Neuronal stem cell (in vitro differentiated cells): ENCODE results near the gene FAM20C.
A peak's percentile ranks its signal among the peaks of the same experiment; 100 is the strongest.

Source experiments
- DNase-seq: peaks from one replicate; pipeline ENCODE4 v3.0.0-alpha.2; 2013; ENCODE audit warnings: low spot score
- H2AFZ ChIP-seq: one replicate; pipeline ENCODE4 v1.6.1; 2013; ENCODE audit warnings: mild to moderate bottlenecking, low read length, inconsistent platforms
- H2AK5ac ChIP-seq: 2 replicates; pipeline ENCODE4 v1.6.1; 2013; ENCODE audit warnings: low read depth, mild to moderate bottlenecking, inconsistent platforms, low read length, moderate library complexity, mixed read lengths
- H2BK120ac ChIP-seq: 2 replicates; pipeline ENCODE4 v1.6.1; 2013; ENCODE audit warnings: low read depth, mild to moderate bottlenecking, inconsistent platforms, low read length, moderate library complexity, mixed read lengths
- H2BK12ac ChIP-seq: one replicate; pipeline ENCODE4 v1.6.1; 2013; ENCODE audit warnings: low read length, inconsistent platforms
- H2BK15ac ChIP-seq: 2 replicates; pipeline ENCODE4 v1.6.1; 2013; ENCODE audit warnings: mild to moderate bottlenecking, low read length, inconsistent platforms, mixed read lengths
- H2BK5ac ChIP-seq: one replicate; pipeline ENCODE4 v1.6.1; 2013; ENCODE audit warnings: inconsistent platforms, mild to moderate bottlenecking, low read length, moderate library complexity
- H3K14ac ChIP-seq: one replicate; pipeline ENCODE4 v1.6.1; 2013; ENCODE audit warnings: low read length, inconsistent platforms
- H3K18ac ChIP-seq: 2 replicates; pipeline ENCODE4 v1.6.1; 2013; ENCODE audit warnings: low read length, inconsistent platforms
- H3K23ac ChIP-seq: 2 replicates; pipeline ENCODE4 v1.6.1; 2013; ENCODE audit warnings: low read depth, mild to moderate bottlenecking, mixed read lengths, low read length, inconsistent platforms; ENCODE audit not compliant: poor library complexity
- H3K27ac ChIP-seq: replicated peaks from 3 replicates; pipeline ENCODE4 v1.5.1; 2013; ENCODE audit warnings: low read length, inconsistent platforms
- H3K27me3 ChIP-seq, 3 experiments: 2 replicates each; pipeline ENCODE4 v1.6.1; 2013; ENCODE audit warnings: low read length in 3 of 3, mild to moderate bottlenecking in 2 of 3, inconsistent platforms in 1 of 3, low read depth in 1 of 3, mixed read lengths in 1 of 3, moderate library complexity in 1 of 3; ENCODE audit not compliant: control insufficient read depth in 3 of 3, insufficient read depth in 3 of 3
- H3K36me3 ChIP-seq, 2 donors: replicated peaks in 1 of 2; 2 replicates each; pipeline ENCODE4 v1.6.1; 2013; ENCODE audit warnings: low read length in 2 of 2; ENCODE audit not compliant: control insufficient read depth in 2 of 2, insufficient read depth in 2 of 2
- H3K4ac ChIP-seq: 2 replicates; pipeline ENCODE4 v1.6.1; 2013; ENCODE audit warnings: inconsistent platforms, mild to moderate bottlenecking, low read length, moderate library complexity
- H3K4me1 ChIP-seq, 2 donors: 1 replicate in 1 of 2; 2 replicates in 1 of 2; pipeline ENCODE4 v1.6.1; 2013; ENCODE audit warnings: low read length in 2 of 2, low read depth in 1 of 2; ENCODE audit not compliant: control insufficient read depth in 2 of 2, insufficient read depth in 1 of 2
- H3K4me2 ChIP-seq: one replicate; pipeline ENCODE4 v1.6.1; 2013; ENCODE audit warnings: mild to moderate bottlenecking, low read length, inconsistent platforms; ENCODE audit not compliant: insufficient read depth, poor library complexity, severe bottlenecking
- H3K4me3 ChIP-seq, 2 donors: 2 replicates each; pipeline ENCODE4 v1.5.1; 2013; ENCODE audit warnings: low read length in 2 of 2, mild to moderate bottlenecking in 2 of 2, inconsistent platforms in 1 of 2, moderate library complexity in 1 of 2
- H3K79me1 ChIP-seq: one replicate; pipeline ENCODE4 v1.6.1; 2013; ENCODE audit warnings: low read depth, mild to moderate bottlenecking, inconsistent platforms, low read length, moderate library complexity
- H3K9ac ChIP-seq: one replicate; pipeline ENCODE4 v1.6.1; 2013; ENCODE audit warnings: mild to moderate bottlenecking, low read depth, low read length, inconsistent platforms; ENCODE audit not compliant: poor library complexity
- H3K9me3 ChIP-seq, 2 donors: replicated peaks in 1 of 2; 2 replicates each; pipeline versions ENCODE3 to v1.6.1; 2013; ENCODE audit warnings: low read length in 2 of 2, mild to moderate bottlenecking in 2 of 2, inconsistent platforms in 1 of 2, low read depth in 1 of 2, mixed read lengths in 1 of 2, moderate library complexity in 1 of 2; ENCODE audit not compliant: control insufficient read depth in 2 of 2, insufficient read depth in 1 of 2
- H4K8ac ChIP-seq: one replicate; pipeline ENCODE4 v1.6.1; 2013; ENCODE audit warnings: low read depth, mild to moderate bottlenecking, inconsistent platforms, low read length, moderate library complexity
- H4K91ac ChIP-seq: one replicate; pipeline ENCODE4 v1.6.1; 2013; ENCODE audit warnings: low read length, low read depth, mild to moderate bottlenecking, inconsistent platforms; ENCODE audit not compliant: poor library complexity
- WGBS, 2 donors: extraction: QIAGEN DNeasy Blood & Tissue Kit; methylation state at CpG; one replicate each; pipeline ENCODE4 v1.1.7; 2013; ENCODE audit warnings: missing lambda C conversion rate in 2 of 2, mixed read lengths in 1 of 2; ENCODE audit not compliant: insufficient read length in 2 of 2, insufficient replicate concordance in 1 of 2; ENCODE audit errors: extremely low coverage in 2 of 2; 5-methylcytosine and 5-hydroxymethylcytosine counted together

The FAM20C gene

DNA sequence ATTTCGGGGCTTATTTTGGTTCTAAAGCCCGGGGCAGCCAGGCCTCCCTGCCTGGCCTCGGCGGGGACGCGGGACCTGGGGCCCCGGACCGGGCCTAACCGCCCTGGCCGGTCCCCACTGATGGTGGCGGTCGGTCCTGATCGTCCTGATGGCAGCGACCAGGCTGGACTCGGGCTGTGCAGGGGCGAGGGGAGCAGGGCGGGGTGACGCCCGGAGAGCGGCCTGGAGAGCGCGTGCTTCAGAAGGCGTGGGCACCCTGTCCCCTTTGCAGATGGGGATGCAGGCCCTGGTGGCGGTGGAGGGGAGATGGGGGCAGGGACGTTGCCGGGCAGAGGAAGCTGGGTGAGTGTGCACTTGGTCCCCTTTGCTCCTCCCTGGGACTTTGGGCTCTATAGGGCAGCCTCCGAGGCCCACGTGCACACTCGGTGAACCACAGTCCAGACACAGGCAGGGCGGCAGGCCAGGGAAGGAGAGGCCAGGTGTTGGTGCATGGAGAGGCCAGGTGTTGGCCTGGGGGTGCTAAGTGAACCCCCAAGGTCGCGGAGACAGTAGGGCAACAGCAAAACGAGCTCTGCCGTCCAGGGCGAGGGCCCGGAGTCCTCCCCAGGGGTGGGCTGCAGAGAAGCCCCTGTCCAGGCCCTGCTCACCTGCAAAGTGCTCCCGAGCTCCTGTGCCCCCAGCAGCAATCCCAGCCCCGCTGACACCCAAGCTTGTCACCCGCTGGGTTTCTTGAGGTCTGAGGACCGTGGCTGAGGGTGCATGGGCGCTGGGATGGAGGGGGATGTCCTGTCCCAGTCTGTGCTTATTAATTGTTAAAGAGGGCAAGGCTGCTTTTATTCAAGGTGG is 42.4 kb upstream of the FAM20C start:
- Histone ChIP-seq H3K9me3 (no peaks in the 10 kb centered on the region), H4K8ac (peak overlapping the region; percentile 83), H3K9ac (peak overlapping the region; percentile 81), H3K14ac (peak overlapping the region; percentile 10), H3K27me3 (no peaks in the 10 kb centered on the region), H3K36me3 (peaks cover 0 to 16% of the 10 kb centered on the region in 2 donors), H3K23ac (peak overlapping the region; percentile 47), H2AK5ac (peak overlapping the region; percentile 100), H3K18ac (peak overlapping the region; percentile 91), H2BK12ac (peak overlapping the region; percentile 93), H3K4me2 (peak overlapping the region; percentile 37), H3K4me1 (peaks cover 6 to 7% of the 10 kb centered on the region in 2 donors), H3K4ac (peak overlapping the region; percentile 76), H3K4me3 (peak overlapping the region; percentile 48 to 56), H4K91ac (no peak overlapping the region), H2AFZ (peak overlapping the region; percentile 61), H2BK5ac (peak overlapping the region; percentile 85), H2BK15ac (peak overlapping the region; percentile 69), H3K27ac (peak overlapping the region; percentile 99), H2BK120ac (no peak overlapping the region), H3K79me1 (no peaks in the 10 kb centered on the region)
- no peak for DNase-seq
- WGBS, 2 donors, result no CpG with 5 or more reads among the region's 41 CpGs

DNA sequence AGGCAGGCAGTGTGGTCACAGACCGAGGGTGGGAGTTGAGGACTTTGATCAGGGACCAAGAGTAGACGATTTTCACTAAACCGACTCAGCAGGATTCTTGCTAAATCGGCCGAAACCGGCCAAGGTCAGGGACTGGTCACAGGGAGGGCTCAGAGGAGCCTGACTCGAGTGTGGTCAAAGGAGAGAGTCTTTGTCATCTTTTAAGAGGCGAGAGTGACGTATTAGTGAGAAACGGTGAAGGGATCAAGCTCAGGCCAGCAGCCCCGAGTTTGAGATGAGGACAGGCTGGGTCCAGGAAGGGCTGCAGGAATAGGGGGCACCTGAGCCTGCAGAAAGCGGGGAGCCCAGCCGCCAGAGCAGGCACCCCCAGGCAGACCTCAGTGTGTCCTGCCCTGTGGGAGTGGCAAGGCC is 41.6 kb upstream of the FAM20C start:
- H2AFZ ChIP-seq, result peak overlapping the region; percentile 61
- no peak overlapping the region for H3K9ac ChIP-seq
- H3K79me1 ChIP-seq, result no peaks in the 10 kb centered on the region
- H3K27ac ChIP-seq, result no peak overlapping the region
- no CpG with 5 or more reads among the region's 13 CpGs for WGBS, 2 donors
- no peak overlapping the region for H3K14ac ChIP-seq
- no peak overlapping the region for H2BK120ac ChIP-seq
- no peak for DNase-seq
- H3K27me3 ChIP-seq, result no peaks in the 10 kb centered on the region
- peak overlapping the region; percentile 7 for H3K18ac ChIP-seq
- H4K91ac ChIP-seq, result no peak overlapping the region
- H3K4me3 ChIP-seq, result no peak overlapping the region
- peaks cover 0 to 16% of the 10 kb centered on the region in 2 donors for H3K36me3 ChIP-seq
- no peaks in the 10 kb centered on the region for H3K9me3 ChIP-seq
- H3K4me1 ChIP-seq, result peaks cover 7 to 8% of the 10 kb centered on the region in 2 donors
- no peak overlapping the region for H3K4me2 ChIP-seq
- H2BK15ac ChIP-seq, result peak overlapping the region; percentile 60
- no peak overlapping the region for H3K4ac ChIP-seq
- no peak overlapping the region for H4K8ac ChIP-seq
- peak overlapping the region; percentile 93 for H2BK12ac ChIP-seq
- no peak overlapping the region for H2BK5ac ChIP-seq
- H3K23ac ChIP-seq, result no peak overlapping the region
- H2AK5ac ChIP-seq, result peak overlapping the region; percentile 100

DNA sequence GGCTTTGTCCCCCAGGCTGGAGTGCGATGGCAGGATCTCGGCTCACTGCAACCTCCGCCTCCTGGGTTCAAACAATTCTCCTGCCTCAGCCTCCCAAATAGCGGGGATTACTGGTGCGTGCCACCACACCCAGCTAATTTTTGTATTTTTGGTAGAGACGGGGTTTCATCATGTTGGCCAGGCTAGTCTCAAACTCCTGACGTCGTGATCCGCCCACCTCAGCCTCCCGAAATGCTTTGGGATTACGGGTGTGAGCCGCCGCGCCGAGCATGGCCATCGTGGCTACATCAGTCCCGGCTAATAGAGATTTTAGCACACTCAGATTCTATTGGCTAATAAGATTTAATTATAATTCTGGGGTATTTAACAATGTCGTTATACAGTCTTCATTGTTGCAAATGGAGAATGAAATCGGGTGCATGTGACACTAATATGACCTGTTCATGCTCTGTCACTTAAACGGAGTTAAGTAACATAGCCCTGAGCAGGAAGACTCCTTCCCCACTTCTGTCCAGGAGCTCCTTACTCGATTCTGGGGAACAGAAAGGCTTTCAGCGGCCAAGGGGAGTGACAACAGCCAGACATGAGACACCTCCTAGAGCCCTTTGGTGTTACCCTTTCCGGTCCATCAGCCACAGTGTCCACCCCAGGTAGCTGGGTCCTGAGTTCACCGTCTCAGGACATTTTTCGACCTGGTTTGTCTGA is 40.9 kb upstream of the FAM20C start:
- no CpG with 5 or more reads among the region's 25 CpGs for WGBS, 2 donors
- Histone ChIP-seq H3K79me1 (no peaks in the 10 kb centered on the region), H3K27me3 (peaks cover 0 to 6% (median 0%) of the 10 kb centered on the region in 3 experiments), H2BK12ac (no peak overlapping the region), H3K36me3 (peaks cover 0 to 13% of the 10 kb centered on the region in 2 donors), H2AK5ac (no peak overlapping the region), H3K4ac (no peak overlapping the region), H3K4me2 (no peak overlapping the region), H2AFZ (no peak overlapping the region), H3K23ac (no peak overlapping the region), H3K27ac (no peak overlapping the region), H2BK120ac (no peak overlapping the region), H3K9ac (no peak overlapping the region), H4K91ac (no peak overlapping the region), H3K4me3 (no peak overlapping the region), H2BK5ac (no peak overlapping the region), H4K8ac (no peak overlapping the region), H2BK15ac (peak overlapping the region; percentile 26), H3K18ac (no peak overlapping the region), H3K14ac (no peak overlapping the region), H3K9me3 (no peaks in the 10 kb centered on the region), H3K4me1 (peaks cover 7 to 13% of the 10 kb centered on the region in 2 donors)
- no peak for DNase-seq
